Measurements from ENCODE around the gene DNAJC16. TPM values are rescaled to one million over a fixed set of nuclear protein-coding genes. Genes with fewer than 3 reads are reported as not detected.

DNAJC16 gene
- total RNA-seq, 4 donors from 2014 or later, result 7.8 to 30.3 (median 19.7) TPM

- WGBS, 2 donors (ENCODE audit: low coverage in 1 of 2), result 92 to 100% methylated on average over 1 to 5 of the region's 5 CpGs
- no peak for DNase-seq
- intact Hi-C loops (cut with DNase I; ENCODE audit: low total_unique reads) (no loop called here), in situ Hi-C loops (cut with MboI; ENCODE audit: low pct_ligation_motif_present in 1 of 4, low pct_unique_long_range_greater_than_20kb in 1 of 4, low sequenced_read_pairs in 3 of 4) (no loop called here)
- Histone ChIP-seq H3K36me3 (peaks cover 0 to 3% (median 0%) of the 10 kb centered on the region in 4 donors), H3K4me1 (no peaks in the 10 kb centered on the region), H3K27ac (no peak overlapping the region), H3K4me3 (no peak overlapping the region), H3K9me3 (no peaks in the 10 kb centered on the region), H3K27me3 (no peaks in the 10 kb centered on the region)
- TF ChIP-seq POLR2A (IDR thresholded peaks at IDR 0.05) (no peak), EP300 (IDR thresholded peaks at IDR 0.05; ENCODE audit: low read depth) (no peak), POLR2AphosphoS5 (IDR thresholded peaks at IDR 0.05) (no peak)
- TF ChIP-seq, protein P1, sequence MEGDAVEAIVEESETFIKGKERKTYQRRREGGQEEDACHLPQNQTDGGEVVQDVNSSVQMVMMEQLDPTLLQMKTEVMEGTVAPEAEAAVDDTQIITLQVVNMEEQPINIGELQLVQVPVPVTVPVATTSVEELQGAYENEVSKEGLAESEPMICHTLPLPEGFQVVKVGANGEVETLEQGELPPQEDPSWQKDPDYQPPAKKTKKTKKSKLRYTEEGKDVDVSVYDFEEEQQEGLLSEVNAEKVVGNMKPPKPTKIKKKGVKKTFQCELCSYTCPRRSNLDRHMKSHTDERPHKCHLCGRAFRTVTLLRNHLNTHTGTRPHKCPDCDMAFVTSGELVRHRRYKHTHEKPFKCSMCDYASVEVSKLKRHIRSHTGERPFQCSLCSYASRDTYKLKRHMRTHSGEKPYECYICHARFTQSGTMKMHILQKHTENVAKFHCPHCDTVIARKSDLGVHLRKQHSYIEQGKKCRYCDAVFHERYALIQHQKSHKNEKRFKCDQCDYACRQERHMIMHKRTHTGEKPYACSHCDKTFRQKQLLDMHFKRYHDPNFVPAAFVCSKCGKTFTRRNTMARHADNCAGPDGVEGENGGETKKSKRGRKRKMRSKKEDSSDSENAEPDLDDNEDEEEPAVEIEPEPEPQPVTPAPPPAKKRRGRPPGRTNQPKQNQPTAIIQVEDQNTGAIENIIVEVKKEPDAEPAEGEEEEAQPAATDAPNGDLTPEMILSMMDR (IDR thresholded peaks at IDR 0.05), result no peak
Measured at GRCh38 chr1:15507278-15507677, 19.4 kb upstream of the DNAJC16 start.

GRCh38 chr1:15508700-15509487 lies 17.8 kb upstream of the DNAJC16 start:
- no peak overlapping the region for H3K4me3 ChIP-seq
- DNase-seq, result no peak
- H3K27ac ChIP-seq, result no peak overlapping the region
- TF ChIP-seq POLR2A (IDR thresholded peaks at IDR 0.05), result no peak
- TF ChIP-seq, protein P1 (IDR thresholded peaks at IDR 0.05), result no peak
- TF ChIP-seq EP300 (IDR thresholded peaks at IDR 0.05; ENCODE audit: low read depth), result no peak
- no peak for TF ChIP-seq POLR2AphosphoS5 (IDR thresholded peaks at IDR 0.05)
- H3K36me3 ChIP-seq, result peaks cover 0 to 3% (median 0%) of the 10 kb centered on the region in 4 donors
- no peaks in the 10 kb centered on the region for H3K27me3 ChIP-seq
- 92 to 100% methylated on average over 2 to 12 of the region's 12 CpGs for WGBS, 2 donors (ENCODE audit: low coverage in 1 of 2)
- in situ Hi-C loops (cut with MboI; ENCODE audit: low pct_ligation_motif_present in 1 of 4, low pct_unique_long_range_greater_than_20kb in 1 of 4, low sequenced_read_pairs in 3 of 4), result no loop called here
- H3K9me3 ChIP-seq, result no peaks in the 10 kb centered on the region
- intact Hi-C loops (cut with DNase I; ENCODE audit: low total_unique reads), result no loop called here
- no peaks in the 10 kb centered on the region for H3K4me1 ChIP-seq

GRCh38 chr1:15509586-15509985 lies 17.1 kb upstream of the DNAJC16 start:
- 83 to 88% methylated on average over 7 of the region's 7 CpGs for WGBS, 2 donors (ENCODE audit: low coverage in 1 of 2)
- Histone ChIP-seq H3K27me3 (no peaks in the 10 kb centered on the region), H3K36me3 (peaks cover 0 to 3% (median 0%) of the 10 kb centered on the region in 4 donors), H3K27ac (no peak overlapping the region), H3K9me3 (no peaks in the 10 kb centered on the region), H3K4me3 (no peak overlapping the region), H3K4me1 (no peaks in the 10 kb centered on the region)
- TF ChIP-seq, protein P1 (IDR thresholded peaks at IDR 0.05), result no peak
- TF ChIP-seq POLR2A (IDR thresholded peaks at IDR 0.05) (no peak), EP300 (IDR thresholded peaks at IDR 0.05; ENCODE audit: low read depth) (no peak), POLR2AphosphoS5 (IDR thresholded peaks at IDR 0.05) (no peak)
- intact Hi-C loops (cut with DNase I; ENCODE audit: low total_unique reads) (no loop called here), in situ Hi-C loops (cut with MboI; ENCODE audit: low pct_ligation_motif_present in 1 of 4, low pct_unique_long_range_greater_than_20kb in 1 of 4, low sequenced_read_pairs in 3 of 4) (no loop called here)
- no peak for DNase-seq

GRCh38 chr1:15510611-15511405 lies 15.8 kb upstream of the DNAJC16 start:
- H3K27ac ChIP-seq, result no peak overlapping the region
- TF ChIP-seq, protein P1 (IDR thresholded peaks at IDR 0.05), result no peak
- TF ChIP-seq POLR2AphosphoS5 (IDR thresholded peaks at IDR 0.05) (no peak), POLR2A (IDR thresholded peaks at IDR 0.05) (no peak), EP300 (IDR thresholded peaks at IDR 0.05; ENCODE audit: low read depth) (no peak)
- 95% methylated on average over 8 of the region's 8 CpGs; no CpG with 5 or more reads in 1 of the 2 donors for WGBS, 2 donors (ENCODE audit: low coverage in 1 of 2)
- no peak for DNase-seq
- peaks cover 0 to 10% (median 0%) of the 10 kb centered on the region in 4 donors for H3K4me1 ChIP-seq
- no peaks in the 10 kb centered on the region for H3K9me3 ChIP-seq
- no peak overlapping the region for H3K4me3 ChIP-seq
- intact Hi-C loops (cut with DNase I; ENCODE audit: low total_unique reads) (no loop called here), in situ Hi-C loops (cut with MboI; ENCODE audit: low pct_ligation_motif_present in 1 of 4, low pct_unique_long_range_greater_than_20kb in 1 of 4, low sequenced_read_pairs in 3 of 4) (no loop called here)
- peaks cover 0 to 1% (median 0%) of the 10 kb centered on the region in 4 donors for H3K36me3 ChIP-seq
- H3K27me3 ChIP-seq, result no peaks in the 10 kb centered on the region
